ENCODE measurements around the gene LIME1.
"Not testable (repeated sequence)": the region's sequence is repeated elsewhere in the genome, so short reads cannot be mapped to it uniquely, and the experiment has no call there.

Gene LIME1

GRCh38 chr20:63771046-63771707, 34.7 kb downstream of the LIME1 start:
- DNase-seq (ENCODE audit: low read depth in 1 of 2, low spot score in 1 of 2) = no peak

GRCh38 chr20:63772781-63773518, 36.5 kb downstream of the LIME1 start:
- no peak for DNase-seq (ENCODE audit: low read depth in 1 of 2, low spot score in 1 of 2)

GRCh38 chr20:63773571-63774241, 37.2 kb downstream of the LIME1 start:
- DNase-seq (ENCODE audit: low read depth in 1 of 2, low spot score in 1 of 2) = no peak

GRCh38 chr20:63774306-63774705, 37.8 kb downstream of the LIME1 start:
- DNase-seq (ENCODE audit: low read depth in 1 of 2, low spot score in 1 of 2) = no peak

GRCh38 chr20:63775096-63775978, 38.9 kb downstream of the LIME1 start:
- peak in 1 of 2 donors; percentile 37 for DNase-seq (ENCODE audit: low read depth in 1 of 2, low spot score in 1 of 2)

- DNase-seq (ENCODE audit: low read depth in 1 of 2, low spot score in 1 of 2) = not testable (repeated sequence)
These were observed 40.4 kb downstream of the LIME1 start for GRCh38 chr20:63776875-63777274.

GRCh38 chr20:63777614-63778013, 41.1 kb downstream of the LIME1 start:
- DNase-seq (ENCODE audit: low read depth in 1 of 2, low spot score in 1 of 2) = no peak

DNA sequence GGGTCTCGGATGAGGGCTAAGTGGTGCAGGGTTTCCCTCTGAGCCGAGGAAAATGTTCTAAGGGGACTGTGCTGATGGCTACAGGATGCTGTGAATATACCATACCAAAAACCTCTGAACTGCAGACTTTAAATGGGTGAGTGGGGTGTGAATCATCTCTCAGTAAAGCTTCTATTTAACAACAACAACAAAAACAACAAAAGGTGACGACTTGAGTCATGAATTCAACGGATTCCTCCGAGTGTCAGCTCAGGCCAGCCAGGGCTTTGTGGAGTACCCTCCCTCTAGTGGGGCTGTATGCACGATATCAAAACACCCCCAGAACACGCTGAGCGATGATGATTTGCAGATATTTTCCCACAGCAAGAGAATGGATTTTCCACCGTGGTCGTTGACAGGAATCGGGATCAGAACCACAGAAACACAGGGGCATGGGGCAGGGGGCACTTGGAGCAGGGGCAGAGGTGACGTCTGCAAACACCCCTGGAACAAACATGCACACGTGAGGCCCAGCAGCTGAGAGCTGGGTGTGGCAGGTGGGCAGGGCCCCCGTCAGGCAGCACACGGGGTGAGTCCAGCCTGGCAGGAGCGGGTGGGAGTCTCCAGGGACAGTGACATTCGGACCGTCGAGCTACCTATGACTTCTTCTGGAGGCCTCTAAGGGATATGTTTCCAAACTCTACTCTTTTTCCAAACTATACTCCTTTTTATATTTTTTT, 41.7 kb downstream of the LIME1 start:
- DNase-seq (ENCODE audit: low read depth in 1 of 2, low spot score in 1 of 2) = no peak

GRCh38 chr20:63778857-63779256, 42.4 kb downstream of the LIME1 start:
- DNase-seq (ENCODE audit: low read depth in 1 of 2, low spot score in 1 of 2) = no peak

DNA sequence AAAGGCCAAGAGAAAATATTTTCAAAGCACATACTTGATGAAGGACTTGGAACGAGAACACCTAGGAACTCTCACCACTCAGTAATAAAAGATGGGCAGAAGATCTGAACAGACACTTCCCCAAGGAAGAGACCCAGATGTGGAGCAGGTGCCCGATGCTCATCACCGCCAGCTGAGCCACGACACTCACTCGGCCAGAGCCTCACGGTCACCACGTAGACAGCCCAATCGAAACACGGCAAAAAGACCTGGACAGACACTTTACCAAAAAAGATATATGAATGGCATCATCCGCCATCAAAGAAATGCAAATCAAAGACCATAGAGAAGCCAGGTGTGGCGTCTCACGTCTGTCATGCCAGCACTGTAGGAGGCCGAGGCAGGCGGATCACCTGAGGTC, 44.7 kb downstream of the LIME1 start:
- no peak for DNase-seq (ENCODE audit: low read depth in 1 of 2, low spot score in 1 of 2)

DNA sequence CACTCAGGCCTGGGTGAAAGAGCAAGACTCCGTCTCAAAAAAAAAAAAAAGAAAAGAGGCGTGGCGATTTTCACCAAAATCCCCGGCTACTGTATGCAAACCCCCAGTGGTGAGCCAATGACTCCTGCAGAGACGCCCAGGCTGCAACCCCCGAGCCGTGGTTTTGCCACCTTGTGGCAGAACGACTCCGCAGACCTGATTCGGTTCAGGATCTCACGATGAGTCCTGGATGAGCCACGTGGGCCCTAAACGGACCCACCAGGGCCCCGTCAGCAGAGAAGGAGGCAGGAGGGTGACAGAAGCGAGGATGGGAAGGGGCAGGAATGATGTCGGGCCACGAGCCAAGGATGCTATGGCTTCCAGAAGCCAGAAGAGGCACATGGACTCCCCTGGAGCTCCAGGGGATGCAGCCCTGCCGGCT, 45.6 kb downstream of the LIME1 start:
- peak in 1 of 2 donors; percentile 10 for DNase-seq (ENCODE audit: low read depth in 1 of 2, low spot score in 1 of 2)

- no peak for DNase-seq (ENCODE audit: low read depth in 1 of 2, low spot score in 1 of 2)
These were observed 46.1 kb downstream of the LIME1 start for GRCh38 chr20:63782521-63782971.

GRCh38 chr20:63783970-63784369, 47.5 kb downstream of the LIME1 start:
- no peak for DNase-seq (ENCODE audit: low read depth in 1 of 2, low spot score in 1 of 2)

- DNase-seq (ENCODE audit: low read depth in 1 of 2, low spot score in 1 of 2) = no peak
These were observed 49.2 kb downstream of the LIME1 start for GRCh38 chr20:63785691-63786131.

- DNase-seq (ENCODE audit: low read depth in 1 of 2, low spot score in 1 of 2) = no peak
These were observed 50.8 kb downstream of the LIME1 start for GRCh38 chr20:63787302-63787701.

- DNase-seq (ENCODE audit: low read depth in 1 of 2, low spot score in 1 of 2) = no peak
These were observed 51.3 kb downstream of the LIME1 start for GRCh38 chr20:63787749-63788148.

Measured in stimulated activated CD4-positive, alpha-beta T cell treated with anti-CD3 and anti-CD28 coated beads, Interleukin-15, amount 100 ng/mL, for 1 hour (primary cell).